ENCODE measurements around the gene HSD17B14.

The HSD17B14 gene

DNA sequence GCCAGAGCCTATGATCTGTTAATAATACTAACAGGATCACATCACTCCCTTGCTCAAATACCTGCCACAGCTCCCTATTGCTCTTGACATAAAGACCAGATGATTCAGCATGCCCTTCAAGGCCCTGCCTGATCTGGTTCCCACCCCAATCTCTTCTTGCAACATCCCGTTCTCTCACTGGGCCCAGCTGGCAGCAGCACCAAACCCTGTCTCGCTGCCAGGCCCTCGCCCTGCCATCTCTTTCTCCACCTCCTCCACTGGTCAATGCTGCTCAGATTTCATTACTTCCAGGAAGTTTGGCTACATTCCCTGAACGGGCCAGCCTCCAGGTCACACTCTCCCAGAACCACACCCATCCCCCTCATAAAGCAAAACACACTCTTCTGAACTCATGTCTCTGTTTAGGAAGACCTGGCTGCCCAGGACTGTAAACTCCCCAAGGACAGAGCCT is 16.9 kb downstream of the HSD17B14 start:
- H3K4me3 ChIP-seq: no peak overlapping the region
- H3K27ac ChIP-seq: peak overlapping the region; percentile 59 to 62
- TF ChIP-seq CTCF (IDR thresholded peaks at IDR 0.05): no peak
- no peaks in the 10 kb centered on the region for H3K27me3 ChIP-seq
- H3K4me1 ChIP-seq: peaks cover 0 to 15% (median 9%) of the 10 kb centered on the region in 4 donors
- H3K36me3 ChIP-seq: no peaks in the 10 kb centered on the region
- no peaks in the 10 kb centered on the region for H3K9me3 ChIP-seq
- intact Hi-C loops (cut with DNase I; ENCODE audit: low total_unique reads): no loop called here
- DNase-seq: peak; percentile 94 to 97

- intact Hi-C loops (cut with DNase I; ENCODE audit: low total_unique reads): no loop called here
- TF ChIP-seq CTCF (IDR thresholded peaks at IDR 0.05): no peak
- Histone ChIP-seq H3K27ac (peak overlapping the region in 1 of 2 donors; percentile 59), H3K27me3 (no peaks in the 10 kb centered on the region), H3K36me3 (no peaks in the 10 kb centered on the region), H3K4me3 (no peak overlapping the region), H3K4me1 (peaks cover 0 to 15% (median 9%) of the 10 kb centered on the region in 4 donors), H3K9me3 (no peaks in the 10 kb centered on the region)
- no peak for DNase-seq
Observed at GRCh38 chr19:48818234-48818820, 18.0 kb downstream of the HSD17B14 start.

GRCh38 chr19:48817585-48818124 is 18.6 kb downstream of the HSD17B14 start:
- peak overlapping the region in 1 of 2 donors; percentile 34 for H3K27ac ChIP-seq
- intact Hi-C loops (cut with DNase I; ENCODE audit: low total_unique reads): no loop called here
- TF ChIP-seq CTCF (IDR thresholded peaks at IDR 0.05): no peak

GRCh38 chr19:48815870-48816501 is 20.3 kb downstream of the HSD17B14 start:
- H3K27ac ChIP-seq: peak overlapping the region in 1 of 2 donors; percentile 39
- intact Hi-C loops (cut with DNase I; ENCODE audit: low total_unique reads): no loop called here
- peaks cover 0 to 29% (median 15%) of the 10 kb centered on the region in 4 donors for H3K4me1 ChIP-seq
- H3K4me3 ChIP-seq: no peak overlapping the region
- TF ChIP-seq CTCF (IDR thresholded peaks at IDR 0.05): no peak
- no peaks in the 10 kb centered on the region for H3K27me3 ChIP-seq
- no peak for DNase-seq
- no peaks in the 10 kb centered on the region for H3K36me3 ChIP-seq
- no peaks in the 10 kb centered on the region for H3K9me3 ChIP-seq

More at GRCh38 chr19:48817585-48818124, 18.6 kb downstream of the HSD17B14 start:
- Histone ChIP-seq H3K27me3 (no peaks in the 10 kb centered on the region), H3K36me3 (no peaks in the 10 kb centered on the region), H3K4me3 (no peak overlapping the region), H3K4me1 (peaks cover 0 to 20% (median 10%) of the 10 kb centered on the region in 4 donors), H3K9me3 (no peaks in the 10 kb centered on the region)
- DNase-seq: no peak

DNA sequence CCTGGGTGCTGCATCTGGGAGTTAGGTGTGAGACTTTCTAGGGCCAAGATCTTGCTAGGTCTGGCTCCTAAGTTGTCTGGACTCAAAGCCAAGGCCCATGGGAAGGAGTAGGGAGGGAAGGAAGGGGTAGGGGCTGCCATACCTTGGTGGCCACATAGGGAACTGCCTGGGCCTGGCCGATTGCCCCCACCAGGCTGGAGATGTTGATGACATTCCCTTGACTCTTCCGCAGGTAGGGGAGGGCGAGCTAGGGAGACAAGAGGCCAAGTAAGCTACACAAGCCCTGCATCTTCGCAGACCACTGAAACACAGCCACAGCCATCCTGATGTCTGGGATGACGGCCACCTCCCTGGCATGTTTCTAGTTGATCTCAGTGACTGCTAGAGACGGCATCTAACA is 21.4 kb downstream of the HSD17B14 start:
- no peaks in the 10 kb centered on the region for H3K27me3 ChIP-seq
- intact Hi-C loops (cut with DNase I; ENCODE audit: low total_unique reads): no loop called here
- no peak overlapping the region for H3K4me3 ChIP-seq
- no peaks in the 10 kb centered on the region for H3K36me3 ChIP-seq
- no peak for DNase-seq
- peak overlapping the region in 1 of 2 donors; percentile 17 for H3K27ac ChIP-seq
- no peak for TF ChIP-seq CTCF (IDR thresholded peaks at IDR 0.05)
- H3K9me3 ChIP-seq: no peaks in the 10 kb centered on the region
- peaks cover 0 to 33% (median 16%) of the 10 kb centered on the region in 4 donors for H3K4me1 ChIP-seq
